ENCODE measurements around the gene UQCC2. TPM values are rescaled to one million over a fixed set of nuclear protein-coding genes. Genes with fewer than 3 reads are reported as not detected.

UQCC2 gene
- total and polyA plus RNA-seq, 2 of the 4 experiments (the other 2 are of a cell fraction) = 13.8 to 34.5 TPM

DNA sequence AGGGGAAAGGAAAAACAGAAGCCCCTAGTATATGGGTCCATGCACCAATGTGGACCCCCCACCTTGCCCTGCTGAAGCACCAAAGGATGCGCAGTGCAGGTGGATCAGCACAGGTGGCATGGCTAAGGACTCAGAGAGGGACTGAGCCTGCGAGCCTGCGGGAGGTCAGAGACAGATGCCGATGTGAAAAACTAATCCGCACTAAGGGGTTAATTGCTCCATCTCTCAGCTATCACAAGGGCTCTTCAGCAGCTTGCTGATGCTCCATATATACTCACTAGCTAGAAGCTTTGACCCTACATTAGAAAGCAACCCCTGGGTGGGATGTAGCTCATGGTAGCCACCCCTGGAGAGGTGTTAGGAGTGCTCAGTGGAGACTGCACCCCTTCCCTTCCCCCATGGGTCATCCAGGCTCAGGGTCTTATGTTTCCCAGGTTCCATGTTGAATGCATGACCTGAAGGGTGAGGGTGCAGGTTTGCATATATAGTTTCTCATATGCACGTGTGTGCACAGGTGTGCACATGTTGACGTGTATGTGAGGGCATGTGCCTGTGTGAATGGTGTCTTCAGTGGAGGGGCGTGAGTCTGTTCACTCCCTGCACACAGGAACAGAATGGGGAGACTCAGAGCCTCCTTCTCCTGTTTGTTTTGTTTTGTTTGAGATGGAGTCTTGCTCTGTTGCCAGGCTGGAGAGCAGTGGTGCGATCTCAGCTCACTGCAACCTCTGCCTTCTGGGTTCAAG is 48.6 kb upstream of the UQCC2 start:
- Histone ChIP-seq H3K4ac (ENCODE audit: low read depth, low read length) (no peak overlapping the region), H3K4me1 (ENCODE audit: control insufficient read depth, insufficient read depth, low read length) (peaks cover 19% of the 10 kb centered on the region; the same call in 1 of the 2 replicates), H3K36me3 (ENCODE audit: control insufficient read depth, insufficient read depth, low read length) (no peaks in the 10 kb centered on the region), H2BK5ac (ENCODE audit: low read depth, low read length, poor library complexity, severe bottlenecking) (no peak overlapping the region), H4K20me1 (ENCODE audit: insufficient read depth, low read length) (peaks cover 5% of the 10 kb centered on the region), H3K79me1 (ENCODE audit: low read depth in 1 of 2, low read length in 2 of 2) (no peaks in the 10 kb centered on the region), H2AFZ (replicated peaks; ENCODE audit: low read length, poor library complexity) (no peak overlapping the region), H3K56ac (ENCODE audit: extremely low read depth, insufficient read depth, low read length) (no peak overlapping the region), H3K18ac (ENCODE audit: low read depth, low read length) (no peak overlapping the region), H2BK15ac (ENCODE audit: low read depth, low read length) (no peak overlapping the region), H3K4me3 (ENCODE audit: insufficient read depth, low read depth, low read length) (no peak overlapping the region), H2BK20ac (ENCODE audit: low read depth, low read length) (no peak overlapping the region), H4K5ac (ENCODE audit: low read depth, low read length) (no peak overlapping the region), H3K9me1 (ENCODE audit: insufficient read depth, low read length) (no peaks in the 10 kb centered on the region), H3K14ac (replicated peaks; ENCODE audit: low read depth, low read length) (no peak overlapping the region), H2AK9ac (replicated peaks; ENCODE audit: low read depth, low read length, poor library complexity) (no peak overlapping the region), H3K23ac (ENCODE audit: low read depth, low read length) (no peak overlapping the region), H3K9me3 (ENCODE audit: control insufficient read depth, insufficient read depth, low read length) (no peaks in the 10 kb centered on the region), H4K91ac (ENCODE audit: insufficient read depth, low read depth, low read length) (no peak overlapping the region), H3K4me2 (ENCODE audit: low read depth, low read length) (no peak overlapping the region), H3K27me3 (ENCODE audit: control insufficient read depth, insufficient read depth, low read length) (no peaks in the 10 kb centered on the region), H4K8ac (ENCODE audit: low read depth in 2 of 2, low read length in 2 of 2) (no peak overlapping the region), H2BK120ac (ENCODE audit: low read depth, low read length) (no peak overlapping the region), H3K27ac (ENCODE audit: insufficient read depth, low read length) (no peak overlapping the region), H3K9ac (ENCODE audit: low read depth, low read length) (no peak overlapping the region), H2AK5ac (ENCODE audit: low read depth, low read length) (peak overlapping the region; percentile 53; the same call in 1 of the 2 replicates)
- ATAC-seq (ENCODE audit: low read depth) (no peak), DNase-seq (no peak)
- ChIA-PET CTCF (interaction anchor here (0.6 to 4.8 kb wide), 3 partner anchors 10 to 15 kb away, joined by 3 to 29 read pairs (median 3); partner anchors contain the start of gene IP6K3), POLR2A (ENCODE audit: unreplicated experiment) (no interaction called here)
- WGBS, 2 experiments (ENCODE audit: extremely low coverage in 2 of 2, insufficient read length in 1 of 2) = 40% methylated on average over 2 of the region's 9 CpGs; no CpG with 5 or more reads in 1 of the 2 experiments
- TF ChIP-seq, protein P1, sequence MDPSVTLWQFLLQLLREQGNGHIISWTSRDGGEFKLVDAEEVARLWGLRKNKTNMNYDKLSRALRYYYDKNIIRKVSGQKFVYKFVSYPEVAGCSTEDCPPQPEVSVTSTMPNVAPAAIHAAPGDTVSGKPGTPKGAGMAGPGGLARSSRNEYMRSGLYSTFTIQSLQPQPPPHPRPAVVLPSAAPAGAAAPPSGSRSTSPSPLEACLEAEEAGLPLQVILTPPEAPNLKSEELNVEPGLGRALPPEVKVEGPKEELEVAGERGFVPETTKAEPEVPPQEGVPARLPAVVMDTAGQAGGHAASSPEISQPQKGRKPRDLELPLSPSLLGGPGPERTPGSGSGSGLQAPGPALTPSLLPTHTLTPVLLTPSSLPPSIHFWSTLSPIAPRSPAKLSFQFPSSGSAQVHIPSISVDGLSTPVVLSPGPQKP (IDR thresholded peaks at IDR 0.05; ENCODE audit: borderline replicate concordance, low read depth, low read length) = no peak
- TF ChIP-seq MAFK (IDR thresholded peaks at IDR 0.05; ENCODE audit: low read depth, low read length) = no peak
- no peak for TF ChIP-seq CHD1 (IDR thresholded peaks at IDR 0.05; ENCODE audit: low read depth, low read length)
- no peak for TF ChIP-seq MAZ (IDR thresholded peaks at IDR 0.05; ENCODE audit: borderline replicate concordance, low read depth, low read length)
- no peak for TF ChIP-seq BHLHE40 (IDR thresholded peaks at IDR 0.05; ENCODE audit: low read depth, low read length)
- TF ChIP-seq RCOR1 (IDR thresholded peaks at IDR 0.05; ENCODE audit: insufficient replicate concordance, low read length) = no peak
- no peak for TF ChIP-seq SMC3 (IDR thresholded peaks at IDR 0.05; ENCODE audit: low read depth, low read length)
- TF ChIP-seq, protein P2, sequence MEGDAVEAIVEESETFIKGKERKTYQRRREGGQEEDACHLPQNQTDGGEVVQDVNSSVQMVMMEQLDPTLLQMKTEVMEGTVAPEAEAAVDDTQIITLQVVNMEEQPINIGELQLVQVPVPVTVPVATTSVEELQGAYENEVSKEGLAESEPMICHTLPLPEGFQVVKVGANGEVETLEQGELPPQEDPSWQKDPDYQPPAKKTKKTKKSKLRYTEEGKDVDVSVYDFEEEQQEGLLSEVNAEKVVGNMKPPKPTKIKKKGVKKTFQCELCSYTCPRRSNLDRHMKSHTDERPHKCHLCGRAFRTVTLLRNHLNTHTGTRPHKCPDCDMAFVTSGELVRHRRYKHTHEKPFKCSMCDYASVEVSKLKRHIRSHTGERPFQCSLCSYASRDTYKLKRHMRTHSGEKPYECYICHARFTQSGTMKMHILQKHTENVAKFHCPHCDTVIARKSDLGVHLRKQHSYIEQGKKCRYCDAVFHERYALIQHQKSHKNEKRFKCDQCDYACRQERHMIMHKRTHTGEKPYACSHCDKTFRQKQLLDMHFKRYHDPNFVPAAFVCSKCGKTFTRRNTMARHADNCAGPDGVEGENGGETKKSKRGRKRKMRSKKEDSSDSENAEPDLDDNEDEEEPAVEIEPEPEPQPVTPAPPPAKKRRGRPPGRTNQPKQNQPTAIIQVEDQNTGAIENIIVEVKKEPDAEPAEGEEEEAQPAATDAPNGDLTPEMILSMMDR (conservative IDR thresholded peaks at IDR 0.05; ENCODE audit: low read depth, low read length) = no peak
- TF ChIP-seq NFE2L2 (IDR thresholded peaks at IDR 0.05; ENCODE audit: low read depth, low read length) = no peak
- in situ Hi-C loops (cut with MboI; ENCODE audit: low sequenced_read_pairs) = loop anchor here (10.0 kb wide), 2 partner anchors 175 to 395 kb away; partner anchors contain the start of gene BAK1
- intact Hi-C loops (cut with micrococcal nuclease) = loop anchor here (5.0 kb wide), 1 partner anchor 173 kb away; no protein-coding TSS in a partner anchor
- no TSS peak for BruUV-seq (replicated peaks)
- dilution Hi-C loops (cut with HindIII; ENCODE audit: low sequenced_read_pairs, unreplicated experiment) = no loop called here

Data from IMR-90 (cell line).